Measurements from ENCODE around the gene GAREM2. TPM values are rescaled to one million over a fixed set of nuclear protein-coding genes. Genes with fewer than 3 reads are reported as not detected.

GAREM2 gene
- total and polyA plus RNA-seq, 2 donors (not counting 3 experiments of a cell fraction or from before 2014, with no cell fraction given): 3.1 to 3.7 TPM

- Histone ChIP-seq H3K4me3 (replicated peaks in 1 of 3; ENCODE audit: insufficient read depth in 1 of 3, low read depth in 1 of 3, low read length in 3 of 3) (no peak overlapping the region), H3K79me2 (ENCODE audit: control insufficient read depth, insufficient read depth, low read length) (no peaks in the 10 kb centered on the region), H4K20me1 (replicated peaks; ENCODE audit: control insufficient read depth, extremely low read depth, insufficient read depth, low read length) (no peaks in the 10 kb centered on the region), H3K27me3 (ENCODE audit: control insufficient read depth in 2 of 2, insufficient read depth in 2 of 2, low read length in 2 of 2) (no peaks in the 10 kb centered on the region), H3K9me3 (replicated peaks; ENCODE audit: control insufficient read depth, insufficient read depth, low read length) (no peaks in the 10 kb centered on the region), H3K4me2 (ENCODE audit: insufficient read depth, low read length) (no peak overlapping the region), H2AFZ (ENCODE audit: low read depth, low read length) (no peak overlapping the region), H3K36me3 (ENCODE audit: control insufficient read depth in 2 of 2, extremely low read depth in 1 of 2, insufficient read depth in 2 of 2, low read length in 2 of 2) (no peaks in the 10 kb centered on the region), H3K9me1 (replicated peaks; ENCODE audit: control insufficient read depth, extremely low read depth, insufficient read depth, low read length) (no peaks in the 10 kb centered on the region), H3K9ac (replicated peaks; ENCODE audit: extremely low read depth, insufficient read depth, low read length) (no peak overlapping the region), H3K4me1 (ENCODE audit: control insufficient read depth, extremely low read depth, insufficient read depth, low read length) (no peaks in the 10 kb centered on the region), H3K27ac (ENCODE audit: insufficient read depth, low read depth, low read length) (no peak overlapping the region)
- DNase-seq (ENCODE audit: low read depth, low spot score): no peak
- no TSS peak for BruUV-seq (replicated peaks)
- CTCF ChIA-PET: no interaction called here
- intact Hi-C loops (cut with micrococcal nuclease): no loop called here
- TF ChIP-seq MYC (IDR thresholded peaks at IDR 0.05; ENCODE audit: low read depth, low read length) (no peak), MAX (IDR thresholded peaks at IDR 0.05; ENCODE audit: insufficient read depth, insufficient read length) (no peak), JUN (IDR thresholded peaks at IDR 0.05; ENCODE audit: borderline replicate concordance, insufficient read depth, insufficient read length, low read depth) (no peak)
- POLR2A ChIA-PET: interaction anchor here (0.6 kb wide), 2 partner anchors 9 to 10 kb away, joined by 3 read pairs; no protein-coding TSS in a partner anchor
- dilution Hi-C loops (cut with MboI; ENCODE audit: extremely low pct_ligation_motif_present, low sequenced_read_pairs): no loop called here
- no peak for FAIRE-seq
Measured at GRCh38 chr2:26157580-26157979, 15.3 kb upstream of the GAREM2 start.

GRCh38 chr2:26161926-26162325 lies 11.0 kb upstream of the GAREM2 start:
- intact Hi-C loops (cut with micrococcal nuclease) (no loop called here), dilution Hi-C loops (cut with MboI; ENCODE audit: extremely low pct_ligation_motif_present, low sequenced_read_pairs) (no loop called here)
- H3K4me3 ChIP-seq (replicated peaks in 1 of 3; ENCODE audit: insufficient read depth in 1 of 3, low read depth in 1 of 3, low read length in 3 of 3): no peak overlapping the region
- no peak overlapping the region for H3K9ac ChIP-seq (replicated peaks; ENCODE audit: extremely low read depth, insufficient read depth, low read length)
- H3K9me3 ChIP-seq (replicated peaks; ENCODE audit: control insufficient read depth, insufficient read depth, low read length): no peaks in the 10 kb centered on the region
- H3K4me2 ChIP-seq (ENCODE audit: insufficient read depth, low read length): no peak overlapping the region
- POLR2A ChIA-PET: no interaction called here
- no peaks in the 10 kb centered on the region for H3K9me1 ChIP-seq (replicated peaks; ENCODE audit: control insufficient read depth, extremely low read depth, insufficient read depth, low read length)
- H3K27me3 ChIP-seq (ENCODE audit: control insufficient read depth in 2 of 2, insufficient read depth in 2 of 2, low read length in 2 of 2): peaks cover 0 to 3% of the 10 kb centered on the region in 2 experiments
- no peak for DNase-seq (ENCODE audit: low read depth, low spot score)
- no peaks in the 10 kb centered on the region for H3K4me1 ChIP-seq (ENCODE audit: control insufficient read depth, extremely low read depth, insufficient read depth, low read length)
- FAIRE-seq: no peak
- H3K79me2 ChIP-seq (ENCODE audit: control insufficient read depth, insufficient read depth, low read length): no peaks in the 10 kb centered on the region
- H3K36me3 ChIP-seq (ENCODE audit: control insufficient read depth in 2 of 2, extremely low read depth in 1 of 2, insufficient read depth in 2 of 2, low read length in 2 of 2): no peaks in the 10 kb centered on the region
- no TSS peak for BruUV-seq (replicated peaks)
- TF ChIP-seq JUN (IDR thresholded peaks at IDR 0.05; ENCODE audit: borderline replicate concordance, insufficient read depth, insufficient read length, low read depth): no peak
- TF ChIP-seq MAX (IDR thresholded peaks at IDR 0.05; ENCODE audit: insufficient read depth, insufficient read length): no peak
- no peak for TF ChIP-seq FOS (IDR thresholded peaks at IDR 0.05; ENCODE audit: borderline replicate concordance, insufficient read depth, low read length)
- TF ChIP-seq POLR2AphosphoS5 (IDR thresholded peaks at IDR 0.05; ENCODE audit: insufficient read depth, low read depth, low read length): no peak
- no peak for TF ChIP-seq EZH2 (IDR thresholded peaks at IDR 0.05; ENCODE audit: borderline replicate concordance, low read depth, low read length, severe bottlenecking)
- TF ChIP-seq POLR2A (IDR thresholded peaks at IDR 0.05; ENCODE audit: low read depth, low read length): no peak
- TF ChIP-seq MYC (IDR thresholded peaks at IDR 0.05; ENCODE audit: low read depth, low read length): no peak
- TF ChIP-seq GATA2 (IDR thresholded peaks at IDR 0.05; ENCODE audit: insufficient read depth, insufficient read length, low read depth, low read length): no peak
- TF ChIP-seq CTCF (IDR thresholded peaks at IDR 0.05; ENCODE audit: extremely low read depth in 1 of 2, insufficient read depth in 1 of 2, low read depth in 1 of 2, low read length in 2 of 2): no peak
- H4K20me1 ChIP-seq (replicated peaks; ENCODE audit: control insufficient read depth, extremely low read depth, insufficient read depth, low read length): no peaks in the 10 kb centered on the region
- H2AFZ ChIP-seq (ENCODE audit: low read depth, low read length): no peak overlapping the region
- no peak overlapping the region for H3K27ac ChIP-seq (ENCODE audit: insufficient read depth, low read depth, low read length)
- CTCF ChIA-PET: interaction anchor here (0.6 kb wide), 1 partner anchor 79 kb away, joined by 3 read pairs; no protein-coding TSS in a partner anchor

Measured in endothelial cell of umbilical vein (primary cell).